GM18873 (cell line): ENCODE measurements around the gene ATP13A1.

ENCODE experiments used
- ATAC-seq: cut with Tn5 transposase; IDR thresholded peaks from one replicate; pipeline ENCODE4 v1.9.1; 2021; ENCODE audit warnings: mild to moderate bottlenecking, moderate library complexity, moderate number of reproducible peaks; ENCODE audit not compliant: unreplicated experiment, low FRiP score

Gene ATP13A1

DNA sequence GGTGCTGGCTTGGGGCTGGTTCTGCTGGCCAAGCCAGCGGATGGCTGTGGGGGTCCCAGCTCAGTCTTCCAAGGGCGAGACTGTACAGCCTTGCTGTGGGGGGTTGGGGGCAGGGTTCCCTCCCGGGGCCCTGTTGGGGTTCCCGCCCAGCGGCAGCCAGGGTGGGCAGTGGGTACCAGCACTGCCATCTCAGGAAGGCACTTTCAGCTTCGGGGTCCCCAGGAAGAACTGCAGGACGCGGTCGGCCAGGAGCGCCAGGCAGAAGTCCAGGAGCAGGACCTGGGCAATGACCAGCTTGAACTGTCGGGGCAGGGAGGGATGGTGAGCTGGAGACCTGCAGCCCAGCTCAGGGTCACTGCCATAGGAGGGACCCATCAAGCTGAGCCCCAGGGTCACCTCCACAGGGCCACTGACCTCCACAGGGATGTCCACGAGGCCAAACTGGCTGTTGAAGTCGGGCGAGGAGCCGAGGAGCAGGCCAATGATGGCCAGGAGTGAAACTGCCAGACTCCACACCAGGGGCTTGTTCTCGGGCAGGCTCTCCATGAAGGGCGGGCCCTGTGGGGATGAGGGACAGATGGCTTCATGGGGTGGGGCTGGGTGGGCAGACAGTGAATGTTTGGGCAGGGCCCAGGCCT is 18.1 kb downstream of the ATP13A1 start:
- ATAC-seq, result no peak

DNA sequence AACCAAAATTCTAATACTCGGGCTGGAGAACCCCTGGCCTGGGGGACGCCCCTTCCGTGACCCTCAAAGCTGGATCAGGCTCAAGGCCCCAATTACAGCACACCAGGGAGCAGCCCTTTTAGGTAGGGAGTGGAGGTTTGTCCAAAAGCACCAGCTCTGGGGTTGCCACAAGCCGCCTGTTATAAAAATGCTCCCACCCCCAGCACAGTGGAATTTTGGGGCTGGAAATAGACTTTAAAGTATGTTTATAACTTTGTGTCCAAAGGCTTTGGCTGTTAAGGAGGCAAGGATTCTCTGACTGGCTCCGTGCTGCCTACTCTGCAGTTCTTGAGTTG is 19.5 kb downstream of the ATP13A1 start:
- no peak for ATAC-seq

- peak; percentile 46 for ATAC-seq
Measured at GRCh38 chr19:19643158-19644053, 20.1 kb downstream of the ATP13A1 start, which contains the start of gene GMIP. Gene GMIP, minus strand, starts transcription at chr19:19643657. Its CDS starts 128 bp downstream, at chr19:19643529.

- no peak for ATAC-seq
Measured at GRCh38 chr19:19642506-19643157, 20.8 kb downstream of the ATP13A1 start.

DNA sequence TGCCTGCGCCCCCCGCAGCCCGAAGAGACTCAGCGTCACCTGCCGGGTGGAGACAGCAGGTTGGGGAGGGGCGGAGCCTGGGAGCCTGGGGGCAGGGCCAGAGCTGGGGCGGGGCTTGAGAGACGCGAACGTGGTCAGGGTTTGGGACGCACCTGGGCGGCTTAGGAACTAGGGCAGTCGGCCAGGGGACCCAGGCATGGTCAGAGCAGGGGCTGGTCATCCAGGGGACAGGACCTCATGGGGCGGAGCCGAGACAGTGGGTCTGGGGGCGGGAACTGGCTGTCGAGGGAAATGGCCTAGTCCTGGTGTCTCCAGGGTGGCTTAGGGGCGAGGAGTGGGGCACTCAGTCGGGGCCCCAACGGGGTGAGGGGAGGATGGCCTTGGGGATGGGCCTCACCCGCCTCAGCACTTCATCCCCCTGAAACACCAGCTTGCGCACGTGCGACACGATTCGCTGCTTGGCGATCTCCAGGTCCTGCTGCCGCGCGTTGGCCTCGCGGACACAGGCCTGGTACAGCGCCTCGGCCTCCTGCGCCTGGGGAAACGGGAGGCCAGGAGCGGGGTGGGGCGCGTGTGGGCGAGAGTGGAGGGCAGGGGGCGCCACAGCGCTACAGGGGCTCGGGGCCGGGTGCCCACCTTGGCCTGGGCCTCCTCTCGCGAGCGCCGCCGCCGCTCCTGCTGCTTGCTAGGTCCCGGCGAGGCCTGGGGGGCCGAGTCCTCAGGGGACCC is 25.8 kb downstream of the ATP13A1 start:
- no peak for ATAC-seq

GRCh38 chr19:19637186-19637522 is 26.3 kb downstream of the ATP13A1 start:
- no peak for ATAC-seq

DNA sequence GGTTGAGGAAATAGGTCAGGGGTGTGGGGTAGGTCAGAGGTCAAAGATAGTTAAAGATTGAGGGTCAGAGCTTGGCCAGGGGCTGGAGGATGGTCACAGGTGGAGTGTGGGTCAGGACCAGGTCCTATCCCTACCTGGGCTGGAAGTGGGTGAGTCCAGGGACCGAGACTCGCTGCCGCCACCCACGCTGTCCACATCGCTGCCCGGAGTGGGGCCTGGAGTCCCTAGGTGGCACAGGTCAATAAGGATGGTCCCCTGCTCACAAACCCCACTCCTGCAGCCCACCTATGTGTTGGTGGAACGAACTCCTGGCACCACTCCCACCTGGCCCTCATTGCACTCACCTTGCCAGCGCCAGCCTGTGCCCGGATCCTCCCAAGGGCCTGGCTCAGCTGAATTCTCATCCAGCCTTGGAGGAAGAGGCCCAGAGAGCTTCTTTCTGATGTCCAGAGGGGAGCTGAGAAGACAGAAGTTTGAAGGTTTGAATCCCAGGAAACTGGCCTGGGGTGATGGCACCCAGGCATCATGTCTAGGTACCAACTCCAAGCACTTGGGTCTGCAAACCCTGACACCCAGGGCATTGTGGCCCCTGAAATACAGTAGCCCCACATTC is 26.8 kb downstream of the ATP13A1 start:
- ATAC-seq, result no peak

GRCh38 chr19:19635313-19635702 is 28.2 kb downstream of the ATP13A1 start:
- ATAC-seq, result no peak

DNA sequence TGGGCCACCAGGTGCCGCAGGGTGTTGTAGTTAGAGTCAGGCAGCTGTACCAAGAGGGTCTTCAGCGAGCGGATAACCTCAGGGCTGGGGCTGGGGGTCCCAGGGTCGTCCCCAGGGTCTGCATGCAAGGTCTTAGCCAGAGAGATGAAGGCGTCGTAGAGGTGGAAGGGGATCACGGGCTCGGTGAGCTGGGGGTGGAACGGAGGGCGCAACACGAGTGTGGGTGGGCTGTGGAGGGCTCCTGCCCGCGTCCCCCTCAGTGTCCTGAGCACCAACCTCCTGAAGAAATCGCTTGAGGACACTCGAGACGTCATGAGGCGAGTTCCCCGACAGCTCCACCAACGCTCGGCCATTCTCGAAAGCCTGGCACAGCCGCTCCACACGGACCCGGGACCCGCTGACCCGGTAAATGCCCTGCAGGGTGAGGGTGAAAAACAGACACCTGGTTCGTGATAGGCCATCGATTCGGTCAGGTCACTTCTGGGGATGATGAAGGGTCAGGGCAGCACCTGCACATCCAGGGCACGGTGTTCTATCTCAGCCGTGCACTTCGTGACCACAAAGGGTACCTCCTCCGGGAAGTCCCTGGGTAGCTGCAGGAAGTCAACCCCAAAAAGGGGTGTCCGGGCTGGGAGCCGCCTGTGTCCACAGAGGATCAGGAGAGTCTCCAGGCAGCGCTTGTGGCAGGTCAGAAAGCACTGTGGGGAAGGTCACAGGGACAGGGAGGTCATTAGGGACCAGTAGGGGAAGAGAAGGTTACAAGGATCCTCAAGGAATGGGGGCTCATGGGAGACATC is 28.8 kb downstream of the ATP13A1 start:
- no peak for ATAC-seq

GRCh38 chr19:19633711-19634515 is 29.6 kb downstream of the ATP13A1 start:
- no peak for ATAC-seq

- no peak for ATAC-seq
Measured at GRCh38 chr19:19632661-19633060, 30.8 kb downstream of the ATP13A1 start.

DNA sequence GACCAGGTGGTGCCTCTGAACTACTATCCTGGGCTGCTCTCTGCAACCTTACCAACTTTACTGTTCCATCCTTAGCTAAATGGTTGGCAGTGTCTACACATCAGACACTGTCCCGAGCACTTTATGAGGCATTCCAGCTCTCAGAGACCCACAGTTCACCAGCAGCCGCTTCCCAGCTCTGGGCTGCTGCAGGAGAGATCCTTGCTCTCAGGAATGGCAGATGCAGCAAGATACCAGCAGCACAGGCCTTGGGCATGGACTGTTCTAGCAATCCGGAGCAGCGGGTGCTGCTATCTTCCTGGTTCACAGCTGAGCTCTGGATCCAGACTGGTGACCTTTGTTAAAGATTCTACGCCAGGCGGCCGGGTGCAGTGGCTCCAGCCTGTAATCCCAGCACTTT is 32.1 kb downstream of the ATP13A1 start:
- no peak for ATAC-seq

DNA sequence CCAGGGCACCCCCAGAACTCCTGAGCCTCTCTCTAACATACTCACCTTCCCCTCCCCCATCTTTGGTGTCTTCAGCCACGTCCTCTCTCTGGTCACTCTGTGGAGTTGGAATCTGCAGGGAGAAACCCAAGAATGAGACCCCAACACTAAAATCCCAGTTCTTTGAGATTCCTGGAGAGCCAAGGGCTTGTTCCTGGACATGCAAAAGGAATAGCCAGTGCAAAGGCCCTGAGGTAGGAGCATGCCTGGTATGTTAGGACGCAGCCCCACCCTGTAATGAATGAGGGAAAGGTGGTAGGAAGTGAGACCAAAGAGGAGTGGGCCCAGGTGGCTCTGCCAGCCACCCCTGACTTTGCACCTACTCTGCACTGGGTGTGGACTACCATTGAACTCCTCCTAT is 33.0 kb downstream of the ATP13A1 start:
- ATAC-seq, result no peak

GRCh38 chr19:19630062-19630414 is 33.4 kb downstream of the ATP13A1 start:
- no peak for ATAC-seq

GRCh38 chr19:19628501-19629134 is 34.9 kb downstream of the ATP13A1 start:
- ATAC-seq, result no peak

DNA sequence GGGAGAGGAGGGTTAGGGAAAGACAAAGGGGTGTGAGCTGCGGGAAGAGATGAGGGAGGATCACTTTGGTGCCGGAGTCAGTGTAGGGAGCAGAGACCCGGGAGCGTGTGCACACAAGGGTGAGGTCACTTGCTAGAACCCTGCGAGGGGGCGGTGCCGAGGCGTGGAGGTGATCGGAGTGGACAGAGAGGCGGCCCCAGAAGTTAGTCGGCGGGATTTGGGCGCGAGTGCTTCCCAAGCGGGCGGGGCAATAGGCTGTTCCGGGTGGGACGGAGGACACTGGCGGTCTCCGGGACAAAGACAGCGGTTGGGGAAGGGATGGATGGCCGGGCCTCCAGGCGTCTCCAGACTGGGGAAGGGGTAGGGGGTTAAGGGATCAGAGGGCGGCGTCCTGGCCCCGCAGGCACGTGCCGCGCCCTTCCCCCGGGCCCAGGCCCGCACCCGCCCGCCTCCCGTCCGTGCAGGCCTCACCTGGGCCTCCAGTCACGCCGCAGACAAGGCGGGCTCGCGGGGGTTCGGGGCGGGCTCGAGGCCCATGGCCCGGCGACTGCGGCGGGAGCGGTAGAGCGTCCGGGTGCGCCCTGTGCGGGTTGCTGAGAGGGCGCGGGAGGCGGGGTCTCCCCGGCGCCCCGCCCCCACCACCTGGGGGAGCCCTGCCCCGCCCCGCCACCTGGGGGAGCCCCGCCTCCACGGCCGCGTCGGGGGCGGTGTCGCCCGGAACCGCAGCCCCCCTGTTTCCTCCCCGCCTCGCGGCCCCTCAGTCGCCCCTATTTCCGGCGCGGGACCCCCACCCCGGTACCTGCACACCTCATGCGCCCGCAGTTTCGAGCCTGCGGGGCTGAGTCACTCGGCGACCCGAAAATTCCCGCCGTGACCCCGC is 35.6 kb downstream of the ATP13A1 start, which contains the start of gene LPAR2:
LPAR2 (minus strand) TSS at position 600 of the 880 bp plus-strand sequence. CDS start 945 bp downstream, outside the sequence.
- no peak for ATAC-seq
